HepG2 (cell line): ENCODE measurements around the gene SP6.

ENCODE experiments used
- ARID2 ChIP-seq: sonication (generic); formaldehyde crosslinking; IDR thresholded peaks from 2 replicates; pipeline ENCODE4 v1.8.1; 2022; ENCODE audit warnings: mild to moderate bottlenecking, missing genetic modification reagents, borderline replicate concordance
- ESRRA ChIP-seq: sonication (generic); formaldehyde crosslinking; IDR thresholded peaks from 2 replicates; pipeline ENCODE4 v1.5.1; 2020; ENCODE audit warnings: mild to moderate bottlenecking, low read depth, missing genetic modification reagents
- FOSL1 ChIP-seq: sonication (generic); formaldehyde crosslinking; IDR thresholded peaks from 2 replicates; pipeline ENCODE4 v1.9.0; 2021; ENCODE audit warnings: missing genetic modification reagents, borderline replicate concordance
- POLR2AphosphoS5 ChIP-seq: IDR thresholded peaks from 2 replicates; pipeline ENCODE4 v1.6.1; 2012; ENCODE audit warnings: low read depth, low read length
- SIN3A ChIP-seq: IDR thresholded peaks from 2 replicates; pipeline ENCODE4 v1.6.1; 2011; ENCODE audit warnings: low read depth, mild to moderate bottlenecking, control low read depth, low read length, borderline replicate concordance
- ZNF788 ChIP-seq: sonication (generic); formaldehyde crosslinking; IDR thresholded peaks from 2 replicates; pipeline ENCODE4 v1.5.0; 2020; ENCODE audit warnings: mild to moderate bottlenecking, missing genetic modification reagents, borderline replicate concordance

- TF ChIP-seq ESRRA (CRISPR knock-in tag): no peak
- no peak for TF ChIP-seq ZNF788
- no peak for TF ChIP-seq ARID2 (CRISPR knock-in tag)
- no peak for TF ChIP-seq POLR2AphosphoS5
- no peak for TF ChIP-seq FOSL1
- TF ChIP-seq SIN3A: no peak
These were observed 13.8 kb upstream of the SP6 start for GRCh38 chr17:47864791-47865216.
